ENCODE measurements around the gene UQCRC1.

GRCh38 chr3:48614044-48614443 is 4.6 kb upstream of the UQCRC1 start:
- no peak for TF ChIP-seq CTCF (IDR thresholded peaks at IDR 0.05)
- peak in 1 of 2 donors; percentile 53 for TF ChIP-seq POLR2AphosphoS5 (IDR thresholded peaks at IDR 0.05)
- no peak for TF ChIP-seq EP300 (IDR thresholded peaks at IDR 0.05)

Data from upper lobe of left lung (tissue), 4 donors.